Measurements from ENCODE around the gene USB1.

GRCh38 chr16:57999971-58000705 is 1.1 kb upstream of the USB1 start, which contains the start of gene ZNF319:
- TF ChIP-seq CTCF (conservative IDR thresholded peaks at IDR 0.05 in 1 of 2, IDR thresholded peaks at IDR 0.05 in 1 of 2; ENCODE audit: low read depth in 1 of 2, low read length in 2 of 2), result no peak
- TF ChIP-seq EZH2 (IDR thresholded peaks at IDR 0.05; ENCODE audit: low read length, missing control alignments), result no peak
